Suprapubic skin (tissue), 4 donors: ENCODE results near the gene PRRC2B.

Source experiments
- CTCF ChIP-seq, 2 donors: fragments of 200-600 bp in 1 of 2; fragments of 450-650 bp in 1 of 2; sonication (generic) in 1 of 2; IDR thresholded peaks; one replicate each; pipeline ENCODE4 v1.5.1; 2016 to 2019; ENCODE audit warnings: antibody characterized with exemption in 2 of 2, mild to moderate bottlenecking in 1 of 2, moderate library complexity in 1 of 2
- EP300 ChIP-seq: sonication (generic); formaldehyde crosslinking; IDR thresholded peaks from one replicate; pipeline ENCODE4 v1.6.1; 2017; ENCODE audit warnings: antibody characterized with exemption
- POLR2A ChIP-seq, 2 donors: fragments of 450-650 bp; IDR thresholded peaks; one replicate each; pipeline ENCODE4 v1.6.1; 2017; ENCODE audit warnings: antibody characterized with exemption in 2 of 2, mild to moderate bottlenecking in 2 of 2, moderate library complexity in 2 of 2
- POLR2AphosphoS5 ChIP-seq, 3 donors: sonication (generic); formaldehyde crosslinking; IDR thresholded peaks; one replicate each; pipeline ENCODE4 v1.6.1; 2017; ENCODE audit warnings: antibody characterized with exemption in 3 of 3

DNA sequence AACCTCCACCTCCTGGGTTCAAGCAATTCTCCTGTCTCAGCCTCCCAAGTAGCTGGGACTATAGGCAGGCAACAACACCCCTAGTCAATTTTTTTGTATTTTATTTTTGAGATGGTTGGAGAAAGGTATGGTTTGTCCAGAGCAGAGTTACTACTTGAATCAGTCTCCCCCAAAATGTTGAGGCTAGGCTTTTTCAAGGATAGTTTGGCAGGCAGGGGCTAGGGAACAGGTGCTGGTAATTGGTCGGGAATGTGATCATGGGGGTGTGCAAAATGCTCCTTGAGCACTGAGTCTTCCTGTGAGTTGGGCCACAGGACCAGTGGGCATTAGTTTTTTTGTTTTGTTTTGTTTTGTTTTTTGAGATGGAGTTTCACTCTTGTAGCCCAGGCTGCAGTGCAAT is 28.3 kb upstream of the PRRC2B start:
- TF ChIP-seq CTCF (IDR thresholded peaks at IDR 0.05) (no peak), POLR2AphosphoS5 (IDR thresholded peaks at IDR 0.05) (no peak), EP300 (no peak), POLR2A (IDR thresholded peaks at IDR 0.05) (no peak)
